NT2/D1 (cell line): Measurements from ENCODE around the gene SELENOM.

Experiments used
- SUZ12 ChIP-seq: IDR thresholded peaks from 2 replicates; pipeline ENCODE4 v1.6.1; 2011; ENCODE audit not compliant: insufficient read length, insufficient read depth; ENCODE audit errors: extremely low read depth
- YY1 ChIP-seq: IDR thresholded peaks from 2 replicates; pipeline ENCODE4 v1.6.1; 2011; ENCODE audit not compliant: insufficient read length, insufficient read depth
- ZNF274 ChIP-seq: IDR thresholded peaks from 2 replicates; pipeline ENCODE4 v1.6.1; 2011; ENCODE audit warnings: mild to moderate bottlenecking, low read depth, low read length

DNA sequence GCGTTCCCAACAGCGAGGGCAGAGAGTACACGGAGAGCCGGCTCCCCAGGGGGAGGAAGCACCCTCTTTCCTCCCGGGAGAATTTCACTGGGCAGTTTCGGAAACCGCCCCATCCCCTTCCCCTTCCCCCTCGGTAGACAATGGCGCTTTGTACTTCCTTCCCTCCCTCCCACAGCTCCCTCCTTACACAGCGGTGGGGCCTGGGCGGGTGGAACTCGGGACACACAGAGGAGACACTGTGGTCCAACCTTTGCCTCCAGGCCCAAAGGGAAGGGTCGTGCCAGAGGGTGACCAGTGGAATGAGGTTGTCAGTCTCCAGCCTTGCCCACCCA, 21.9 kb downstream of the SELENOM start:
- TF ChIP-seq ZNF274, result no peak
- no peak for TF ChIP-seq SUZ12
- TF ChIP-seq YY1, result no peak
